Ovary (tissue), 9 donors: ENCODE data around the gene TRABD. TPM values are rescaled to one million over a fixed set of nuclear protein-coding genes. Genes with fewer than 3 reads are reported as not detected.

Experiments
- DNase-seq, 5 donors: peaks; one replicate each; pipeline ENCODE4 v3.0.0-alpha.2; 2019 to 2020
- H3K27ac ChIP-seq, 2 donors: fragments of 200-600 bp; one replicate each; pipeline versions ENCODE4 v1.5.1 to v1.8.0; 2019 to 2022
- H3K27me3 ChIP-seq: fragments of 200-600 bp; one replicate; pipeline ENCODE4 v1.8.0; 2022
- H3K36me3 ChIP-seq: fragments of 200-600 bp; sonication (generic); one replicate; pipeline ENCODE4 v1.5.1; 2019
- H3K4me1 ChIP-seq: one replicate; pipeline ENCODE4 v1.8.1; 2013; ENCODE audit warnings: mild to moderate bottlenecking, moderate library complexity; ENCODE audit not compliant: insufficient read depth
- H3K4me3 ChIP-seq: fragments of 200-600 bp; sonication (generic); one replicate; pipeline ENCODE4 v1.5.1; 2017
- H3K9me3 ChIP-seq, 2 donors: fragments of 200-600 bp in 1 of 2; sonication (generic) in 1 of 2; one replicate each; pipeline versions ENCODE4 v1.5.1 to v1.8.1; 2013 to 2019; ENCODE audit warnings: mild to moderate bottlenecking in 1 of 2, moderate library complexity in 1 of 2
- EP300 ChIP-seq: sonication (generic); formaldehyde crosslinking; IDR thresholded peaks from one replicate; pipeline ENCODE4 v1.6.1; 2017; ENCODE audit warnings: antibody characterized with exemption
- POLR2A ChIP-seq: fragments of 450-650 bp; IDR thresholded peaks from one replicate; pipeline ENCODE4 v1.6.1; 2017; ENCODE audit warnings: antibody characterized with exemption, mild to moderate bottlenecking, moderate library complexity
- WGBS, 3 donors: extraction: QIAGEN DNeasy Blood & Tissue Kit in 1 of 3; methylation state at CpG; one replicate each; pipeline versions ENCODE4 v1.1.5 to v1.1.7; 2013 to 2017; 5-methylcytosine and 5-hydroxymethylcytosine counted together
- intact Hi-C, 4 donors: fragments of 100-400 bp; cut with DNase I; formaldehyde crosslinking; loops; one replicate each; pipeline versions ENCODE4 v1.11.0 to v1.15.1; 2022 to 2023
- polyA plus RNA-seq, 2 donors: library from polyadenylated mRNA; stranded (reverse); fragments of 200-250 nt in 1 of 2; fragments of 350-450 nt in 1 of 2; fragmentation: Illumina TruSeq in 1 of 2; extraction: RNeasy Lipid Tissue Mini Kit (QIAGEN cat#74804) in 1 of 2; gene quantifications; one replicate each; pipeline ENCODE4 v1.2.3, GENCODE V29; 2013 to 2014
- total RNA-seq, 7 donors: library from RNA; depleted of rRNA in 2 of 7; stranded (reverse); fragments of >200 nt in 2 of 7; fragmentation: NEBNext Ultra II Directional in 3 of 7; extraction: Animal tissue kit (Norgen Biotek cat#: 25700) in 3 of 7; gene quantifications; one replicate each; pipeline versions ENCODE4 v1.1.0 to v1.2.4, GENCODE V29; 2016 to 2023
- TF ChIP-seq, protein P1 (sequence below), 3 donors: fragments of 450-650 bp in 2 of 3; fragments of 200-600 bp in 1 of 3; IDR thresholded peaks; one replicate each; pipeline versions ENCODE4 v1.5.1 to v1.8.0; 2016 to 2022; ENCODE audit warnings: antibody characterized with exemption in 3 of 3, mild to moderate bottlenecking in 1 of 3
- donor health status: DM: no; HTN: no; CAD: no; lungs with moderate emphysema.
- donor health status: DM: no; HTN: no; CAD: no.
- donor health status: Bipolar disorder and iron deficiency.
- donor health status: DM: yes; HTN: yes; CAD: no.
- donor health status: DM: no; HTN: no; CAD: no.
- donor health status: DM: yes; HTN: yes; CAD: no.

TRABD gene
- total and polyA plus RNA-seq, 9 donors: 0.58 to 35.2 (median 26.1) TPM

DNA sequence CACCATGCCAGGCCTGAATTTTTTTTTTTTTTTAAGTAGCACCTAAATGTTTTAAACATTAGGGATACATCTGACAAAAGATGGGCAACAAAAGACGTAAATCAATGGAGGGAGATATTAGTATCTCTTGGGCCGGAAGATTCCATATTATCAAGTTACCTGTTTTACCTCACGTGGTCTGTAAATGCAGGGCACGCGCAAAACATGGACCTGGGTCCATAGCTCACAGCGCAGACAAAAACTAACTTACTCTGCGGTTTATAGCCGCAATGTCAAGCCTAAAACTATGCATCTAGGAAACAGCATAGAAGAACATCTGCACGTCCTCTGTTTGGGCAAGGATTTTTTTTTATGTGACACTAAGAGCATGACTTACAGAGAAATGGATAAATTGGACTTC lies 46.7 kb upstream of the TRABD start:
- Histone ChIP-seq H3K4me1 (peaks cover 2% of the 10 kb centered on the region), H3K36me3 (no peaks in the 10 kb centered on the region), H3K27me3 (no peaks in the 10 kb centered on the region), H3K9me3 (no peaks in the 10 kb centered on the region), H3K4me3 (no peak overlapping the region), H3K27ac (no peak overlapping the region)
- intact Hi-C loops: no loop called here
- TF ChIP-seq POLR2A (no peak), EP300 (no peak)
- TF ChIP-seq, protein P1, sequence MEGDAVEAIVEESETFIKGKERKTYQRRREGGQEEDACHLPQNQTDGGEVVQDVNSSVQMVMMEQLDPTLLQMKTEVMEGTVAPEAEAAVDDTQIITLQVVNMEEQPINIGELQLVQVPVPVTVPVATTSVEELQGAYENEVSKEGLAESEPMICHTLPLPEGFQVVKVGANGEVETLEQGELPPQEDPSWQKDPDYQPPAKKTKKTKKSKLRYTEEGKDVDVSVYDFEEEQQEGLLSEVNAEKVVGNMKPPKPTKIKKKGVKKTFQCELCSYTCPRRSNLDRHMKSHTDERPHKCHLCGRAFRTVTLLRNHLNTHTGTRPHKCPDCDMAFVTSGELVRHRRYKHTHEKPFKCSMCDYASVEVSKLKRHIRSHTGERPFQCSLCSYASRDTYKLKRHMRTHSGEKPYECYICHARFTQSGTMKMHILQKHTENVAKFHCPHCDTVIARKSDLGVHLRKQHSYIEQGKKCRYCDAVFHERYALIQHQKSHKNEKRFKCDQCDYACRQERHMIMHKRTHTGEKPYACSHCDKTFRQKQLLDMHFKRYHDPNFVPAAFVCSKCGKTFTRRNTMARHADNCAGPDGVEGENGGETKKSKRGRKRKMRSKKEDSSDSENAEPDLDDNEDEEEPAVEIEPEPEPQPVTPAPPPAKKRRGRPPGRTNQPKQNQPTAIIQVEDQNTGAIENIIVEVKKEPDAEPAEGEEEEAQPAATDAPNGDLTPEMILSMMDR (IDR thresholded peaks at IDR 0.05): no peak
- DNase-seq: no peak
- 88 to 94% (median 92%) methylated on average over 9 of the region's 9 CpGs for WGBS, 3 donors

DNA sequence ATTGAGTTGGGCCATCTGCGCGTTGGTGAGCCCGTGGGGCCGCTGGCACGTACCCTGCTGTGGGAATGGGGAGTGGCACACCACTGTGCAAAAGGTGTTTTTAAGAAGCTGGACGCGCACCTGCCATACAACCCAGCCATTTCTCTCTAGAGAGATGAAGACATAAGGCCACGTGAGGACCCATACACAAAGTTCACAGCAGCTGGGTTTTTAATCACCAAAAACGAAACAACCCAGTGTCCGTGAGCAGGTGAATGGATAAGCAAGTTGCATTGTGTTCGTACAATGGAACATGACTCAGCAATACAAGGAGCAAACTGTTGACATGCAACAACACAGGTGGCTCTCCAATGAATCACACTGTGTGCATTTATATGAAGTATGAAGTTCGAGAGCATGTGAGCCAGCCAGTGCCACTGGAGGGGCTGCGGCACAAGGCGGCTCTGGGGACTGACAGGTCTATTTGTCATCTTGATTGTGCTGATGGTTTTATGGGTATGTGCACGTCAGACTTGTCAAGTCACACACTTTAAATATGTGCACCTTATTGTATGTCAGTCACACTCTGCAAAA lies 45.8 kb upstream of the TRABD start:
- WGBS, 3 donors: 87 to 94% (median 90%) methylated on average over 15 of the region's 15 CpGs
- Histone ChIP-seq H3K4me1 (peaks cover 2% of the 10 kb centered on the region), H3K27ac (no peak overlapping the region), H3K36me3 (no peaks in the 10 kb centered on the region), H3K9me3 (no peaks in the 10 kb centered on the region), H3K27me3 (no peaks in the 10 kb centered on the region), H3K4me3 (no peak overlapping the region)
- no peak for DNase-seq
- TF ChIP-seq, protein P1 (IDR thresholded peaks at IDR 0.05): no peak
- TF ChIP-seq POLR2A (no peak), EP300 (no peak)
- intact Hi-C loops: loop anchor here in 1 of 4 donors (10.0 kb wide), 1 partner anchor 65 kb away; the partner anchor contains the start of gene SELENOO

DNA sequence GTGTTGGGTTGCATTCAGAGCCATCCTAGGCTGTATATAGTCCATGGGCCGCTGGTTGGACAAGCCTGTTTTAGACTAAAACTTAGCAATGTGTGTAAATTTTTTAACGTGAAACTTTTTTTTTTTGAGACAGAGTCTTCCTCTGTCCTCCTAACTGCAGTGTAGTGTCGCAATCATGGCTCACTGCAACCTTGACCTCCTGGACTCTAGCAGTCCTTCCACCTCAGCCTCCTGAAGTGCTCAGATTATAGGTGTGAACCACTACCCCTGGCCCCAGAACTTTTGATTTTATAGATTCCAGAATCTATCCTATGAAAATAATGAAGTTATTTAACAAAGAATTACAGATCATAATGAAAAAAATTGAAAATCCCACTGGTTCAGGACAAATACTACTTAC lies 45.1 kb upstream of the TRABD start:
- peaks cover 2% of the 10 kb centered on the region for H3K4me1 ChIP-seq
- H3K36me3 ChIP-seq: no peaks in the 10 kb centered on the region
- no peaks in the 10 kb centered on the region for H3K27me3 ChIP-seq
- H3K9me3 ChIP-seq: no peaks in the 10 kb centered on the region
- DNase-seq: no peak
- WGBS, 3 donors: 40 to 67% (median 62%) methylated on average over 3 of the region's 3 CpGs
- intact Hi-C loops: loop anchor here in 1 of 4 donors (10.0 kb wide), 1 partner anchor 64 kb away; the partner anchor contains the start of gene SELENOO
- H3K4me3 ChIP-seq: no peak overlapping the region
- TF ChIP-seq EP300 (no peak), POLR2A (no peak)
- TF ChIP-seq, protein P1 (IDR thresholded peaks at IDR 0.05): no peak
- H3K27ac ChIP-seq: no peak overlapping the region

DNA sequence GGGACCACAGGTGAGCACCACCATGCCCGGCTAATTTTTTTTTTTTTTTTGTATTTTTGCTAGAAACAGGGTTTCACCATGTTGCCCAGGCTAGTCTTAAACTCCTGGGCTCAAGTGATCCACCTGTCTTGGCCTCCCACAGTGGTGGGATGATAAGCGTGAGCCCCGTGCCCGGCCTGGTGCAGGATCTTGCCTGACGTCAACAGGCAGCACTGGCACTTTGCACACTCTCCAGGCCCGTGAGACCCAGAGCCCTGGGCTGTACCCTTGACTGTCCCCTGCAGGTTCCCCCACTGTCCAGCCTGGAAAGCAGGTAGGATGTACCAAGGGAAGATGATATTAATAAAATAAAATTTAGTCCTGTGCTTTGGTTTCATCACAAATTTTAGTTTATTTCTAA lies 44.3 kb upstream of the TRABD start:
- H3K27me3 ChIP-seq: no peaks in the 10 kb centered on the region
- H3K36me3 ChIP-seq: no peaks in the 10 kb centered on the region
- TF ChIP-seq EP300 (no peak), POLR2A (no peak)
- TF ChIP-seq, protein P1 (IDR thresholded peaks at IDR 0.05): no peak
- no peaks in the 10 kb centered on the region for H3K9me3 ChIP-seq
- intact Hi-C loops: loop anchor here in 1 of 4 donors (10.0 kb wide), 1 partner anchor 63 kb away; the partner anchor contains the start of gene SELENOO
- no peak overlapping the region for H3K27ac ChIP-seq
- 43 to 62% (median 60%) methylated on average over 6 of the region's 6 CpGs for WGBS, 3 donors
- no peak for DNase-seq
- peaks cover 2% of the 10 kb centered on the region for H3K4me1 ChIP-seq
- no peak overlapping the region for H3K4me3 ChIP-seq
